GM21619 (cell line): Measurements from ENCODE around the gene XXYLT1.

Source experiments
- ATAC-seq: cut with Tn5 transposase; IDR thresholded peaks from one replicate; pipeline ENCODE4 v1.9.1; 2021; ENCODE audit not compliant: unreplicated experiment

XXYLT1 gene

GRCh38 chr3:195268576-195269309, 2.2 kb downstream of the XXYLT1 start:
- no peak for ATAC-seq

DNA sequence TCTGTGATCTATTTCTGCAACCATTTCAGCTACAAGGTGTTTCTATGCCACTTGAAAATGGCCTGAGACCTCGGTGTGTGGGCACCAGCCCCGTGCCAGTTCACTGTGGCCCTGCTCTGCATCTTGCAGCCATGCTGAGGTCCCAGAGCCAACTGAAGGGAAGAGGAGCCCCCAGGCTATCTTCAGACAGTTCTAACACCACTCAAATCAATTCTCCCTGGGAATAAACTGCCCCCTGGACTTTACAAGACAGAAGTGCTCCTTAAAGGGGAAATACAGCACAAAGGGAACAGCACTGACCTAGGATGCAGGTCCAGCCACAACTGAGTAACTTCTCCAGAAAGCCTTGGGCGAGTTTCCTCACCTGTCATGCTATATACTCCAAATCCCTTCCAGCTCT, 3.9 kb downstream of the XXYLT1 start:
- no peak for ATAC-seq

- ATAC-seq = no peak
Measured at GRCh38 chr3:195266428-195266827, 4.5 kb downstream of the XXYLT1 start.

- ATAC-seq = no peak
Measured at GRCh38 chr3:195265363-195265976, 5.5 kb downstream of the XXYLT1 start.

DNA sequence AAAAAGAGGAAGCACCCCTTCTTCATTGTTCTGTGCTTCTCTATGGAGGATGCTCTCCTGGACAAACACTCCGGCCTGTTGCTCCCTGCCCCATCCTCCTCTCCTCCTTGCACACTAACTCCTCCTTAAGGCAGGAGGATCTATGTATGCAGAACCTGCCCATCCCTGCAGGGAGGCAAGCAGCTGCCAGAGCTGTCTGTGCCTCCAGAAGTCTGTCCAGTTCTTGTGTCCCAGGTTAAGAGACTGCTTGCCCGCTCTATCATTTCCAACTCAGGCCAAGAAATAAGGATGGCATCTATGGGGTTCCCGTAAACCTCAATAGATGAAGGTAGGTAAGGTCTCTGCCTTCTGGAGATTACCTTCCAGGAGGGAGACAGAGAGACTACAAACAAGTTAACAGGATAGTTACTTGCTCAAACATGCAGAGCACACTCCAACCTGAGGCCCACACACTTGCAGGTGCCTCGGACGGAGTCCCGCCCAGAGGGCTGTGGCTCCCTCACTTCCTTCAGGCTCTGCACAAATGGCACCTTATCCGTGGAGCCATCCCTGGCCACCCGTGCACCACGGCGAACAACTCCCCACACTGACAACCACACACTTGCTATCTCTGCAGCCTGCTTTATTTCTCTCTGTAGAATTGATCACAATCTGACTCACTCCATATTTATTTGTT, 6.9 kb downstream of the XXYLT1 start:
- ATAC-seq = no peak

GRCh38 chr3:195263193-195263924, 7.6 kb downstream of the XXYLT1 start:
- no peak for ATAC-seq

- no peak for ATAC-seq
Measured at GRCh38 chr3:195261925-195262324, 9.0 kb downstream of the XXYLT1 start.

DNA sequence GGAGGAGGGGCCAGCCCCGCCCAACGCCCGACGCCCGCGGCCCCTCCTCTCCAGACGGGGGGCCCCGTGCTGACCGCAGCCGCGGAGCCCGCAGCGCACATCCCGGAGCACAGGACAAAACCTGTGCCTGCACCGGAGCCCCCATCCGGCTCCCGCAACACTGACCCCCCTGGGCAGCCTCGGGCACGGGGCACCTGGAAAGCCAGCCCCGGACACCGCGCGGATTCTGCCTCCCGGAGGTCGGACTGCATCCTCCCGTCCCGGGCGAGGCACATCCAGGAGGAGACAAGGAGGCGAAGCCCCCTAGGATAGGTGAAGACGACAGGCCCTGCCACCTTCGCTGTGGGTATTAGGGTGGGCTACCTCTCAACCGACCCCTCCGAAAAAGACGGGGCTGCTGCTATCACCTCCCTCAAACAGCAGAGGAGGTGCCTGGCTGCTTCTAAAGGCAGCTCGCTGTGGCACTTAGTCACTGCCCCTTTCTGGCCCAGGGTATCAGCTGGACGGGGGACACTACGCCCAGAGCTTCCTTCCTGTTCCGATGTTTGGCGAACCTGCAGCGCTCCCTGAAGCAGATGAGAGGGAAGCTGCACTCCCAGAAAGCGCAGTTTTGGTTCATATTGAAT, 10.6 kb downstream of the XXYLT1 start:
- ATAC-seq = no peak

GRCh38 chr3:195259475-195260279, 11.3 kb downstream of the XXYLT1 start:
- ATAC-seq = peak; percentile 66

GRCh38 chr3:195259154-195259474, 11.8 kb downstream of the XXYLT1 start:
- no peak for ATAC-seq

GRCh38 chr3:195258449-195259153, 12.4 kb downstream of the XXYLT1 start:
- no peak for ATAC-seq

GRCh38 chr3:195257454-195258448, 13.2 kb downstream of the XXYLT1 start:
- no peak for ATAC-seq

DNA sequence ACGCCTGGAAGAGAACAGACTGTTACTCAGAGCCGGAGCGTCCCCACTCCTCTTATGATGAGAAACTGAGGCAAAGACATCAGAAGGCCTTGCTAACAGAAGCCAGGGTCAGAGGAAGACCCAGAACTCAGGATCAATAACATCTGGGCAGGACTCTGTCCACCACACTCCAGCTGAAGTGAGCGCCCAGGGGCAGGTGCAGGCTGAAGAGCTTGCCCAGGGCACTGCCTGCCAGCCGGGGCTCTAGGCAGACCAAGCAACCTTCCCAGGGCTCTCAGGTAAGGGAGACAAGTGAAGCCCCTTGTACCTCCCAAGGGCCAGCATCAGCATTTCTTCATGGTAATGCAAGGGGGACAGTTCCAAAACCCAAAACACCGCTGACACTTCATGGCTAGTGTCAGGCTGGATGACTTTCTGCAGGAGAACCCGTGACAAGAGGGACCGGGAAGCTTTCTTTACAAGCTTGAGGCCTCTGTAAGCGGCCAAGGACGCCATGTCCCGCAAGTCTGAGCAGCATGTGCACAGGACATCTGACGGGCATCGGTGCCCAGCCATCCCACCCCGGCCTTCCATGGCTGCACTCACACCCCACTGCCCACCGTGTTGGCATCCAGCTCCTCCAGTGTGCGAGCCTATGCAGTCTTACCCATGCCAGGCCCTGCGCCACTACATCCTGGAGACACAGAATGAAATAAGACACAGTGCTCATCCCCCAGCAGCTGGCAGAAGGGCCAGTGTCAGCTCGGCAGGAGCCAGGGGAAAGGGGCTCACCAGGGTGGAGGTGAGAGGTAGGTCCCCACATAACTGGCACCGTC, 14.1 kb downstream of the XXYLT1 start:
- ATAC-seq = no peak

DNA sequence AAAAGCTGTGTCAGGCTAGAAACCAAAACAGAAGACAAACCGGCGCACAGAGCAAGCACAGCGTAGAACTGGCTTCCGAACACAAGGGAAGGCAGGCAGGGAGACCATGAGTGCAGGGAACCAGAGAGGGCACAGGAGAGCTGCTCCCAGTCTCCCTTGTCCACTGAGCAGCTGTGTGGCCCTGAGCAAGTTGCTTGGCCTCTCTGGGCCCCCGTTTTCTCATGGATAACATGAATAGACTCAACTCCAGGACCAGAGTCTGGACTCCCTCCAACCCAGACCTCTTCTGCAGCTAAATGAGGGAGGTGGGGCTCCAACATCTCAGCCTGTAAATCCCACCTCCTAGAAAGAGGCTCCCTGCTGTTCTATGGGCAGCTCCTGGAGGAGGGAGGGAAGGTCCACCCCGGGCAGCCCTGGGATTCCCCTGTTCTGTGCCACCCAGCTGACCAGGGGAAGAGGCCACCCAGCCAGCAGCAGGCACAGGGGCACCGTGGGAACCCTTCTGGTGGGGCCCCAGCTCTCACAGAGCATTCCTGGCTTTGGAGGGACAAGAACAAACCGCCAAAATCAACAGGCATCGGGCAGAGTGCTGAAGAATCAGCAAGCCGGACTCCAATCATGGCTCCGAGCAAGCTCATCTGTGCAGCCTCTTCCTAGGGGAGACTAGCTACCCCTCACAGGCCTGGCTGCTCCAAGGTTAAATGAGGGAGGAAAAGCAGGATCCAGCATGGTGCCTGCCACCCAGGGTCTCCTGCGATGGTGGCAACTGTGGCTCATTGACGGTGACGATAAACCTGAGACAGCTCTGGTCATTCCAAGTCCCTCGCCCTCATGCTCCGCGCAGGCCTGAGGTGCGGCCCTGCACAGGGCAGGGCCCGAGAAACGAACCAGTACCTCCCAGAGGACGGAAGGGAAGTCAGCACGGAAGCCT, 15.1 kb downstream of the XXYLT1 start:
- ATAC-seq = no peak

GRCh38 chr3:195255176-195255500, 15.8 kb downstream of the XXYLT1 start:
- no peak for ATAC-seq

GRCh38 chr3:195254454-195255175, 16.3 kb downstream of the XXYLT1 start:
- no peak for ATAC-seq
